ENCODE data around the gene OXA1L.

OXA1L gene

GRCh38 chr14:22780105-22780679 is 13.7 kb downstream of the OXA1L start:
- ChIA-PET CTCF (no interaction called here), POLR2A (interaction anchor here (2.3 kb wide), 1 partner anchor 14 kb away, joined by 8 read pairs; the partner anchor contains the start of gene OXA1L)
- no peak for DNase-seq (ENCODE audit: extremely low spot score)
- TF ChIP-seq SP1 (IDR thresholded peaks at IDR 0.05) (no peak), HDGF (IDR thresholded peaks at IDR 0.05; ENCODE audit: borderline replicate concordance) (no peak), PKNOX1 (IDR thresholded peaks at IDR 0.05) (no peak), BHLHE40 (IDR thresholded peaks at IDR 0.05; ENCODE audit: borderline replicate concordance) (no peak), FOXM1 (IDR thresholded peaks at IDR 0.05; ENCODE audit: borderline replicate concordance) (no peak), NFRKB (IDR thresholded peaks at IDR 0.05) (no peak), L3MBTL2 (conservative IDR thresholded peaks at IDR 0.05) (no peak), LEF1 (IDR thresholded peaks at IDR 0.05; ENCODE audit: borderline replicate concordance) (no peak), TARDBP (IDR thresholded peaks at IDR 0.05) (no peak)

GRCh38 chr14:22780941-22781300 is 14.4 kb downstream of the OXA1L start:
- CTCF ChIA-PET = no interaction called here
- POLR2A ChIA-PET = interaction anchor here (2.3 kb wide), 1 partner anchor 15 kb away, joined by 8 read pairs; the partner anchor contains the start of gene OXA1L
- TF ChIP-seq CTBP1 (IDR thresholded peaks at IDR 0.05; ENCODE audit: borderline replicate concordance) = no peak
- no peak for TF ChIP-seq L3MBTL2 (conservative IDR thresholded peaks at IDR 0.05)
- no peak for TF ChIP-seq SUZ12 (IDR thresholded peaks at IDR 0.05)
- no peak for TF ChIP-seq LEF1 (IDR thresholded peaks at IDR 0.05; ENCODE audit: borderline replicate concordance)
- TF ChIP-seq ELF4 (IDR thresholded peaks at IDR 0.05) = no peak
- no peak for TF ChIP-seq HDGF (IDR thresholded peaks at IDR 0.05; ENCODE audit: borderline replicate concordance)
- TF ChIP-seq FOXA1 (IDR thresholded peaks at IDR 0.05) = no peak
- no peak for TF ChIP-seq BHLHE40 (IDR thresholded peaks at IDR 0.05; ENCODE audit: borderline replicate concordance)
- no peak for TF ChIP-seq NFRKB (IDR thresholded peaks at IDR 0.05)
- TF ChIP-seq FOXM1 (IDR thresholded peaks at IDR 0.05; ENCODE audit: borderline replicate concordance) = no peak
- no peak for DNase-seq (ENCODE audit: extremely low spot score)

- no peak for TF ChIP-seq NFRKB (IDR thresholded peaks at IDR 0.05)
- TF ChIP-seq LEF1 (IDR thresholded peaks at IDR 0.05; ENCODE audit: borderline replicate concordance) = no peak
- TF ChIP-seq SUZ12 (IDR thresholded peaks at IDR 0.05) = no peak
- TF ChIP-seq BHLHE40 (IDR thresholded peaks at IDR 0.05; ENCODE audit: borderline replicate concordance) = no peak
- TF ChIP-seq ARNT (IDR thresholded peaks at IDR 0.05) = no peak
- no peak for TF ChIP-seq FOXK2 (IDR thresholded peaks at IDR 0.05)
- TF ChIP-seq CTBP1 (IDR thresholded peaks at IDR 0.05; ENCODE audit: borderline replicate concordance) = no peak
- TF ChIP-seq FOXM1 (IDR thresholded peaks at IDR 0.05; ENCODE audit: borderline replicate concordance) = no peak
- TF ChIP-seq ZNF384 (IDR thresholded peaks at IDR 0.05) = no peak
- TF ChIP-seq HDGF (IDR thresholded peaks at IDR 0.05; ENCODE audit: borderline replicate concordance) = no peak
- TF ChIP-seq ELF4 (IDR thresholded peaks at IDR 0.05) = no peak
- no peak for TF ChIP-seq FOXA1 (IDR thresholded peaks at IDR 0.05)
- TF ChIP-seq TARDBP (IDR thresholded peaks at IDR 0.05) = no peak
- TF ChIP-seq PKNOX1 (IDR thresholded peaks at IDR 0.05) = no peak
- no peak for TF ChIP-seq L3MBTL2 (conservative IDR thresholded peaks at IDR 0.05)
- TF ChIP-seq SP1 (IDR thresholded peaks at IDR 0.05) = no peak
- ChIA-PET CTCF (interaction anchor here (0.6 to 1.0 kb wide), 3 partner anchors 13 to 224 kb away, joined by 3 to 4 read pairs (median 3); no protein-coding TSS in a partner anchor), POLR2A (interaction anchor here (2.3 kb wide), 1 partner anchor 15 kb away, joined by 8 read pairs; the partner anchor contains the start of gene OXA1L)
- no peak for DNase-seq (ENCODE audit: extremely low spot score)
These were observed 15.0 kb downstream of the OXA1L start for GRCh38 chr14:22781301-22781991.

- POLR2A ChIA-PET = interaction anchor here (1.2 kb wide), 1 partner anchor 20 kb away, joined by 4 read pairs; the partner anchor contains the start of gene OXA1L
- TF ChIP-seq HDGF (IDR thresholded peaks at IDR 0.05; ENCODE audit: borderline replicate concordance) (no peak), SP1 (IDR thresholded peaks at IDR 0.05) (no peak), NFRKB (IDR thresholded peaks at IDR 0.05) (no peak), FOXA1 (IDR thresholded peaks at IDR 0.05) (no peak), CTBP1 (IDR thresholded peaks at IDR 0.05; ENCODE audit: borderline replicate concordance) (no peak), TARDBP (IDR thresholded peaks at IDR 0.05) (no peak), SUZ12 (IDR thresholded peaks at IDR 0.05) (no peak), BHLHE40 (IDR thresholded peaks at IDR 0.05; ENCODE audit: borderline replicate concordance) (no peak), ELF4 (IDR thresholded peaks at IDR 0.05) (no peak), FOXK2 (IDR thresholded peaks at IDR 0.05) (no peak), ARNT (IDR thresholded peaks at IDR 0.05) (no peak), L3MBTL2 (conservative IDR thresholded peaks at IDR 0.05) (no peak), ZNF384 (IDR thresholded peaks at IDR 0.05) (no peak), FOXM1 (IDR thresholded peaks at IDR 0.05; ENCODE audit: borderline replicate concordance) (no peak), LEF1 (IDR thresholded peaks at IDR 0.05; ENCODE audit: borderline replicate concordance) (no peak), PKNOX1 (IDR thresholded peaks at IDR 0.05) (no peak)
- no peak for DNase-seq (ENCODE audit: extremely low spot score)
- CTCF ChIA-PET = no interaction called here
These were observed 20.2 kb downstream of the OXA1L start for GRCh38 chr14:22786685-22787084.

- CTCF ChIA-PET = interaction anchor here (0.6 to 1.1 kb wide), 3 partner anchors 14 to 133 kb away, joined by 3 to 7 read pairs (median 3); no protein-coding TSS in a partner anchor
- DNase-seq (ENCODE audit: extremely low spot score) = no peak
These were observed 24.8 kb downstream of the OXA1L start for GRCh38 chr14:22791301-22791700.

More at GRCh38 chr14:22791301-22791700, 24.8 kb downstream of the OXA1L start:
- POLR2A ChIA-PET = interaction anchor here (1.7 kb wide), 1 partner anchor 24 kb away, joined by 8 read pairs; the partner anchor contains the start of gene OXA1L
- TF ChIP-seq BHLHE40 (IDR thresholded peaks at IDR 0.05; ENCODE audit: borderline replicate concordance) (no peak), SP1 (IDR thresholded peaks at IDR 0.05) (no peak), LEF1 (IDR thresholded peaks at IDR 0.05; ENCODE audit: borderline replicate concordance) (no peak), ELF4 (IDR thresholded peaks at IDR 0.05) (no peak), TARDBP (IDR thresholded peaks at IDR 0.05) (no peak), FOXA1 (IDR thresholded peaks at IDR 0.05) (no peak), L3MBTL2 (conservative IDR thresholded peaks at IDR 0.05) (no peak), CTBP1 (IDR thresholded peaks at IDR 0.05; ENCODE audit: borderline replicate concordance) (no peak)

All from HEK293T (cell line).